ENCODE measurements around the gene CAMKMT. TPM values are rescaled to one million over a fixed set of nuclear protein-coding genes. Genes with fewer than 3 reads are reported as not detected.
"Not testable (repeated sequence)": the region's sequence is repeated elsewhere in the genome, so short reads cannot be mapped to it uniquely, and the experiment has no call there.

Gene CAMKMT
- total RNA-seq, 3 donors from 2014 or later (not counting 1 experiment from before 2014, with no cell fraction given): 18.1 to 25.0 (median 20.6) TPM

GRCh38 chr2:44377486-44377885 is 15.7 kb downstream of the CAMKMT start:
- H3K4me1 Mint-ChIP-seq: peaks cover 4 to 5% of the 10 kb centered on the region in 2 donors
- intact Hi-C loops (cut with micrococcal nuclease): no loop called here

GRCh38 chr2:44385226-44385625 is 23.5 kb downstream of the CAMKMT start:
- intact Hi-C loops (cut with micrococcal nuclease); H3K27ac Mint-ChIP-seq; H3K9me3 ChIP-seq (ENCODE audit: control insufficient read depth, insufficient read depth, low read length); H3K27me3 ChIP-seq (ENCODE audit: control insufficient read depth, insufficient read depth, low read length); H3K27me3 Mint-ChIP-seq (ENCODE audit: low read depth in 2 of 2); H3K4me1 ChIP-seq (ENCODE audit: control insufficient read depth, insufficient read depth, low read length); H3K4me3 ChIP-seq (ENCODE audit: low read length); ATAC-seq; H3K9me3 Mint-ChIP-seq; H3K4me3 Mint-ChIP-seq; H3K36me3 ChIP-seq (ENCODE audit: control insufficient read depth, insufficient read depth, low read length); DNase-seq; H3K27ac ChIP-seq (ENCODE audit: low read length): not testable (repeated sequence)
- WGBS (ENCODE audit: insufficient coverage): 100% methylated on average over 1 of the region's 2 CpGs
- Mint-ChIP-seq H3K4me1 (peaks cover 19 to 20% of the 10 kb centered on the region in 2 donors), H3K36me3 (peaks cover 19% of the 10 kb centered on the region)

More at GRCh38 chr2:44377486-44377885, 15.7 kb downstream of the CAMKMT start:
- Histone ChIP-seq H3K4me1 (ENCODE audit: control insufficient read depth, insufficient read depth, low read length) (no peaks in the 10 kb centered on the region), H3K4me3 (ENCODE audit: low read length) (no peak overlapping the region), H3K27me3 (ENCODE audit: control insufficient read depth, insufficient read depth, low read length) (no peaks in the 10 kb centered on the region), H3K9me3 (ENCODE audit: control insufficient read depth, insufficient read depth, low read length) (no peaks in the 10 kb centered on the region), H3K36me3 (ENCODE audit: control insufficient read depth, insufficient read depth, low read length) (no peaks in the 10 kb centered on the region), H3K27ac (ENCODE audit: low read length) (no peak overlapping the region)
- TF ChIP-seq, protein P1, sequence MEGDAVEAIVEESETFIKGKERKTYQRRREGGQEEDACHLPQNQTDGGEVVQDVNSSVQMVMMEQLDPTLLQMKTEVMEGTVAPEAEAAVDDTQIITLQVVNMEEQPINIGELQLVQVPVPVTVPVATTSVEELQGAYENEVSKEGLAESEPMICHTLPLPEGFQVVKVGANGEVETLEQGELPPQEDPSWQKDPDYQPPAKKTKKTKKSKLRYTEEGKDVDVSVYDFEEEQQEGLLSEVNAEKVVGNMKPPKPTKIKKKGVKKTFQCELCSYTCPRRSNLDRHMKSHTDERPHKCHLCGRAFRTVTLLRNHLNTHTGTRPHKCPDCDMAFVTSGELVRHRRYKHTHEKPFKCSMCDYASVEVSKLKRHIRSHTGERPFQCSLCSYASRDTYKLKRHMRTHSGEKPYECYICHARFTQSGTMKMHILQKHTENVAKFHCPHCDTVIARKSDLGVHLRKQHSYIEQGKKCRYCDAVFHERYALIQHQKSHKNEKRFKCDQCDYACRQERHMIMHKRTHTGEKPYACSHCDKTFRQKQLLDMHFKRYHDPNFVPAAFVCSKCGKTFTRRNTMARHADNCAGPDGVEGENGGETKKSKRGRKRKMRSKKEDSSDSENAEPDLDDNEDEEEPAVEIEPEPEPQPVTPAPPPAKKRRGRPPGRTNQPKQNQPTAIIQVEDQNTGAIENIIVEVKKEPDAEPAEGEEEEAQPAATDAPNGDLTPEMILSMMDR (IDR thresholded peaks at IDR 0.05): no peak
- ATAC-seq (no peak), DNase-seq (no peak)
- 94% methylated on average over 1 of the region's 2 CpGs for WGBS (ENCODE audit: insufficient coverage)
- no peak overlapping the region for H3K4me3 Mint-ChIP-seq
- H3K36me3 Mint-ChIP-seq: no peaks in the 10 kb centered on the region
- no peaks in the 10 kb centered on the region for H3K27me3 Mint-ChIP-seq (ENCODE audit: low read depth in 2 of 2)
- H3K9me3 Mint-ChIP-seq: no peaks in the 10 kb centered on the region
- H3K27ac Mint-ChIP-seq: no peak overlapping the region

DNA sequence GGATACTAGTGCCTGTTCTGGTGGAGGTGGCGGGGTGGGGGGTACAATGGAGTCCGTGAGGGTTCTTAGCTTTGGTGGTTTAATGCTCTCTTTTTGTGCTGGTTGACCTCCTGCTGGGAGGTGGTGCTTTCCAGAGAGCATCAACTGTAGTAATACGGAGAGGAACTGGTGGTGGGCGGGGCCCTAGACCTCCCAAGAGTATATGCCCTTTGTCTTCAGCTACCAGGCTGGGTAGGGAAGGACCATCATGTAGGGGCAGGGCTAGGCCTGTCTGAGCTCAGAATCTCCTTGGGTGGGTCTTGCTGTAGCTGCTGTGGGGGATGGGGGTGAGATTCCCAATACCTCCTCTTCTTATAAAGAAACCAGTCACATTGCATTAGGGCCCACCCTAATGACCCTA is 27.1 kb downstream of the CAMKMT start:
- no peaks in the 10 kb centered on the region for H3K27me3 Mint-ChIP-seq (ENCODE audit: low read depth in 2 of 2)
- H3K36me3 Mint-ChIP-seq: peaks cover 19% of the 10 kb centered on the region
- no peak overlapping the region for H3K27ac Mint-ChIP-seq
- DNase-seq (no peak), ATAC-seq (no peak)
- Histone ChIP-seq H3K4me1 (ENCODE audit: control insufficient read depth, insufficient read depth, low read length) (no peaks in the 10 kb centered on the region), H3K36me3 (ENCODE audit: control insufficient read depth, insufficient read depth, low read length) (no peaks in the 10 kb centered on the region), H3K4me3 (ENCODE audit: low read length) (no peak overlapping the region), H3K27me3 (ENCODE audit: control insufficient read depth, insufficient read depth, low read length) (no peaks in the 10 kb centered on the region), H3K27ac (ENCODE audit: low read length) (no peak overlapping the region), H3K9me3 (ENCODE audit: control insufficient read depth, insufficient read depth, low read length) (no peaks in the 10 kb centered on the region)
- TF ChIP-seq, protein P1 (IDR thresholded peaks at IDR 0.05): no peak
- no peak overlapping the region for H3K4me3 Mint-ChIP-seq
- H3K4me1 Mint-ChIP-seq: peaks cover 19 to 20% of the 10 kb centered on the region in 2 donors
- no peaks in the 10 kb centered on the region for H3K9me3 Mint-ChIP-seq
- intact Hi-C loops (cut with micrococcal nuclease): no loop called here
- 59% methylated on average over 4 of the region's 4 CpGs for WGBS (ENCODE audit: insufficient coverage)

DNA sequence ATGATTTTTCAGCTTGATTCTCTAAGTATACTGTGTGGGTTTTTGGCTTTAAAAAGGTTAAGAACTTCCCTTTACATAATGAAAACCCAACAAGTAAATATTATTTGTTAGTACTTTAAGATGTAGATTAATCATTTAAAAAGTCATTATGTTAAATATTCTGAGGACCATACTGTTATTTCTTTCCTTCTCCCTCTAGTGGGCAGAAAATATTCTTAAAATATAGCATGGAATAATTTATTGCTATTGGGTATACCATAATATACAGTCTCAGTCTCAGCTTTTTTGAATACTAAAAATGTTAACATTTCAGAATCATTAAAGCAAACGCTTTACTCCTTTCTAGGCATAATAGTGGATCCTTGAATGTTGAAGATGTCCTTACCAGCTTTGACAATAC is 28.1 kb downstream of the CAMKMT start:
- H3K9me3 ChIP-seq (ENCODE audit: control insufficient read depth, insufficient read depth, low read length): no peaks in the 10 kb centered on the region
- H3K4me1 ChIP-seq (ENCODE audit: control insufficient read depth, insufficient read depth, low read length): no peaks in the 10 kb centered on the region
- Mint-ChIP-seq H3K9me3 (no peaks in the 10 kb centered on the region), H3K27ac (no peak overlapping the region), H3K36me3 (peaks cover 16% of the 10 kb centered on the region), H3K27me3 (ENCODE audit: low read depth in 2 of 2) (no peaks in the 10 kb centered on the region), H3K4me1 (peaks cover 19% of the 10 kb centered on the region in 2 donors), H3K4me3 (no peak overlapping the region)
- no peak overlapping the region for H3K27ac ChIP-seq (ENCODE audit: low read length)
- no peaks in the 10 kb centered on the region for H3K36me3 ChIP-seq (ENCODE audit: control insufficient read depth, insufficient read depth, low read length)
- no CpG with 5 or more reads among the region's 1 CpG for WGBS (ENCODE audit: insufficient coverage)
- ATAC-seq (no peak), DNase-seq (no peak)
- no peaks in the 10 kb centered on the region for H3K27me3 ChIP-seq (ENCODE audit: control insufficient read depth, insufficient read depth, low read length)
- TF ChIP-seq, protein P1 (IDR thresholded peaks at IDR 0.05): peak; percentile 20
- H3K4me3 ChIP-seq (ENCODE audit: low read length): no peak overlapping the region
- intact Hi-C loops (cut with micrococcal nuclease): no loop called here
